ENCODE data around the gene NOTUM. TPM values are rescaled to one million over a fixed set of nuclear protein-coding genes. Genes with fewer than 3 reads are reported as not detected.

NOTUM gene
- polyA plus RNA-seq, 3 donors = not detected

GRCh38 chr17:81911277-81911961 is 49.6 kb downstream of the NOTUM start, which contains the start of gene PCYT2:
PCYT2 (minus strand) TSS chr17:81911399; CDS start chr17:81911355, 44 bp downstream.
- Histone ChIP-seq H3K4me2 (replicated peaks; ENCODE audit: extremely low read depth, low read length, poor library complexity, severe bottlenecking) (peak within 1 kb of the TSS; percentile 96), H3K27me3 (ENCODE audit: control insufficient read depth in 2 of 2, insufficient read depth in 2 of 2, low read length in 2 of 2) (no peaks in the 10 kb centered on the region), H2AFZ (ENCODE audit: insufficient read depth, low read depth, low read length, poor library complexity, severe bottlenecking) (peak within 1 kb of the TSS; percentile 75), H3K4me1 (ENCODE audit: control insufficient read depth in 1 of 2, insufficient read depth in 2 of 2, low read length in 2 of 2) (peaks cover 23 to 29% of the 10 kb centered on the region in 2 donors), H3K79me2 (ENCODE audit: insufficient read depth, low read length) (peaks cover 42% of the 10 kb centered on the region), H3K36me3 (replicated peaks in 1 of 2; ENCODE audit: control insufficient read depth in 1 of 2, insufficient read depth in 2 of 2, low read length in 2 of 2) (peaks cover 52 to 59% of the 10 kb centered on the region in 2 donors), H3K4me3 (replicated peaks in 1 of 3; ENCODE audit: low read depth in 2 of 3, low read length in 3 of 3) (peak within 1 kb of the TSS; percentile 56 to 81 (median 59)), H3K9me3 (replicated peaks in 1 of 2; ENCODE audit: control insufficient read depth in 1 of 2, insufficient read depth in 1 of 2, low read length in 2 of 2) (no peaks in the 10 kb centered on the region), H3K9ac (ENCODE audit: insufficient read depth, low read length, poor library complexity, severe bottlenecking) (peak within 1 kb of the TSS; percentile 51), H4K20me1 (ENCODE audit: insufficient read depth, low read length) (peaks cover 61% of the 10 kb centered on the region), H3K27ac (ENCODE audit: low read depth in 1 of 2, low read length in 2 of 2) (no peak within 1 kb of the TSS)
- peaks cover 52 to 67% of the 10 kb centered on the region in 2 donors for H3K36me3 Mint-ChIP-seq
- H3K27ac Mint-ChIP-seq = peak within 1 kb of the TSS in 4 of 7 donors; percentile 15 to 75 (median 62)
- H3K9me3 Mint-ChIP-seq = peaks cover 0 to 3% (median under 1%) of the 10 kb centered on the region in 7 donors
- H3K4me3 Mint-ChIP-seq = peak within 1 kb of the TSS; percentile 87 to 94
- 8% methylated on average over 46 of the region's 84 CpGs for WGBS (ENCODE audit: insufficient coverage)
- peak; percentile 75 to 88 (median 81) for DNase-seq
- H3K27me3 Mint-ChIP-seq (ENCODE audit: low read depth in 3 of 3) = no peaks in the 10 kb centered on the region
- intact Hi-C loops (cut with micrococcal nuclease) = loop anchor here in 1 of 2 donors (10.0 kb wide), 1 partner anchor 47 kb away; the partner anchor contains the start of gene P4HB
- no peak for TF ChIP-seq CTCF (IDR thresholded peaks at IDR 0.05)
- H3K4me1 Mint-ChIP-seq = peaks cover 31% of the 10 kb centered on the region

GRCh38 chr17:81910840-81911276 is 50.1 kb downstream of the NOTUM start:
- Histone ChIP-seq H2AFZ (ENCODE audit: insufficient read depth, low read depth, low read length, poor library complexity, severe bottlenecking) (peak overlapping the region; percentile 75), H4K20me1 (ENCODE audit: insufficient read depth, low read length) (peaks cover 56% of the 10 kb centered on the region), H3K27me3 (ENCODE audit: control insufficient read depth in 2 of 2, insufficient read depth in 2 of 2, low read length in 2 of 2) (no peaks in the 10 kb centered on the region), H3K4me1 (ENCODE audit: control insufficient read depth in 1 of 2, insufficient read depth in 2 of 2, low read length in 2 of 2) (peaks cover 18 to 23% of the 10 kb centered on the region in 2 donors), H3K4me3 (replicated peaks in 1 of 3; ENCODE audit: low read depth in 2 of 3, low read length in 3 of 3) (peak overlapping the region; percentile 56 to 81 (median 59)), H3K9ac (ENCODE audit: insufficient read depth, low read length, poor library complexity, severe bottlenecking) (peak overlapping the region; percentile 51), H3K27ac (ENCODE audit: low read depth in 1 of 2, low read length in 2 of 2) (no peak overlapping the region), H3K4me2 (replicated peaks; ENCODE audit: extremely low read depth, low read length, poor library complexity, severe bottlenecking) (peak overlapping the region; percentile 96), H3K36me3 (replicated peaks in 1 of 2; ENCODE audit: control insufficient read depth in 1 of 2, insufficient read depth in 2 of 2, low read length in 2 of 2) (peaks cover 57 to 62% of the 10 kb centered on the region in 2 donors), H3K9me3 (replicated peaks in 1 of 2; ENCODE audit: control insufficient read depth in 1 of 2, insufficient read depth in 1 of 2, low read length in 2 of 2) (no peaks in the 10 kb centered on the region), H3K79me2 (ENCODE audit: insufficient read depth, low read length) (peaks cover 36% of the 10 kb centered on the region)
- no peak overlapping the region for H3K27ac Mint-ChIP-seq
- no peaks in the 10 kb centered on the region for H3K27me3 Mint-ChIP-seq (ENCODE audit: low read depth in 3 of 3)
- peaks cover 54 to 67% of the 10 kb centered on the region in 2 donors for H3K36me3 Mint-ChIP-seq
- TF ChIP-seq CTCF (IDR thresholded peaks at IDR 0.05) = no peak
- H3K9me3 Mint-ChIP-seq = no peaks in the 10 kb centered on the region
- H3K4me1 Mint-ChIP-seq = peaks cover 26% of the 10 kb centered on the region
- peak overlapping the region; percentile 87 to 94 for H3K4me3 Mint-ChIP-seq
- DNase-seq = no peak
- intact Hi-C loops (cut with micrococcal nuclease) = loop anchor here in 1 of 2 donors (10.0 kb wide), 1 partner anchor 46 kb away; the partner anchor contains the start of gene P4HB
- WGBS (ENCODE audit: insufficient coverage) = under 1% methylated on average over 55 of the region's 55 CpGs

All from CD14-positive monocyte (primary cell).